Kidney tubule cell (primary cell): ENCODE data around the gene ZCCHC7.
"Not testable (repeated sequence)": the region's sequence is repeated elsewhere in the genome, so short reads cannot be mapped to it uniquely, and the experiment has no call there.

Experiments
- DNase-seq: peaks from one replicate; pipeline ENCODE4 v3.0.0-alpha.2; 2018; ENCODE audit warnings: low spot score

The ZCCHC7 gene

DNA sequence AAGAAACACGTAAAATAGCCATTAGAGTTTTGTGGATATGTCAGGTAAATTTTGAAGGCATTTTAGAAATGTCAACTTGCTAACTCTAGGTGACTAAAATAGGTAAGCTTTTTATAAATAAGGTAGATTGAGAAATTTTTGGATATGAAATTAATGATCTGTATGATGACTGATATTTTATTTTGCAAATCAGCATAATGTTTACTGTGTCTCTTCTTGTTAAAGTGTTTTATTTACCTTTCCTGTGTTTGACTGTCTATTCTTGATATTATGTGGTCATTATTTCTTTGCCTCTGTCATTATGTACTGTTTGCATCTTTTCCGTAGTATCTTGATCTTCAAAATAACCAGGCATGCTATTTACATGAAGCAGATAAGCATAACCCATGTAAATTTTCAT lies 58.4 kb downstream of the ZCCHC7 start:
- DNase-seq = no peak

DNA sequence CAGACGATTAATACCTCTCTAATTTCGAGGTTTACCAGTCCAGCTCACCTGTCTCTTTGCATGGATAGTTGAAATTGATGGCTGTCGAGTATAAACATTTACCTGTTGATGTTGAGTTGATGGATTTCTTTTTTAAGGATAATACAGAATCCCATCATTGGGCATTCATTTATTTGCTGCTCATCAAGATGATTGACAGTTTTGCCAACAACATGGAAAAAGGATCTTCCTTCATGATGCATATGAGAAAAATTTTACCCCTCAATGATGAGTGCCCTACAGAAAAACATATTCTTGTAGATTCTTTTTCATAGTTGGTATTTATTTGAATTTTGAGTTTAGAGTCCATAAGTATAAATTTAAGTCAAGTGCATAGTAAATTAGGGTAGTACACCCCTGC lies 59.2 kb downstream of the ZCCHC7 start:
- DNase-seq = no peak

DNA sequence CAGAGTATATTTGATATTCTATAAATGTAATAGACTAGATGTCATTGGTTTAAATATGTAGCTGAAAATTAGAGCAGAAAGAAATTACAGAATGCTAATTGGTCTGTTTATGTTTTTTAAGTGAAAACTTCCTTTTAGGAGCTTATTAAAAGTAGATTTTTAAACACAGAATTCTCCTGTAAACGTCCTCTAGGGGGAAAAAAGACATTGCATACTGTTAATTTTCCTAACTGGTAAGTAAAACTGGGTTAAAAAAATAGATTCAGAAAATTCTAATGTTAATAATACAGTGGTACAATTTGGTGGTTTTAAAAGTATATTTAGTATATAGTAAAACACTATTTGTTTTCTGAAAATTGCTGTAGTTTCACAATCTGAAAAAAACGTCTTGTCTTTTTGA lies 59.8 kb downstream of the ZCCHC7 start:
- DNase-seq = no peak

DNA sequence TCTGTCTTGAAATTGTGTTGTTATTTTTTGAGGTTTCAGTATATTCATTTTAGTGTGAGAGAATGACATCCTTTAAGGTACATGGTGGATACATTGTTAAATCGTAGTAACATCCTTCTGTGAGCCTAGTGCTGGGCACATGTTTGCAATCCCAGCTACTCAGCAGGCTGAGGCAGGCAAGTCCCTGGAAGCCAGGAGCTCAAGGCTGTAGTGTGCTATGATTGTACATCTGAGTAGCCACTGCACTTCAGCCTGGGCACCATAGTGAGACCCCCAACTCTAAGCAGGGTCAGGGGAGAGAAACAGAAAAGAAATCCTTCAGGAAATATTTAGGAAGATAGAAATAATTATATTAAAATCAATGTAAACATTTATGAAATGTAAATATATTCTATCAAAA lies 62.3 kb downstream of the ZCCHC7 start:
- no peak for DNase-seq

DNA sequence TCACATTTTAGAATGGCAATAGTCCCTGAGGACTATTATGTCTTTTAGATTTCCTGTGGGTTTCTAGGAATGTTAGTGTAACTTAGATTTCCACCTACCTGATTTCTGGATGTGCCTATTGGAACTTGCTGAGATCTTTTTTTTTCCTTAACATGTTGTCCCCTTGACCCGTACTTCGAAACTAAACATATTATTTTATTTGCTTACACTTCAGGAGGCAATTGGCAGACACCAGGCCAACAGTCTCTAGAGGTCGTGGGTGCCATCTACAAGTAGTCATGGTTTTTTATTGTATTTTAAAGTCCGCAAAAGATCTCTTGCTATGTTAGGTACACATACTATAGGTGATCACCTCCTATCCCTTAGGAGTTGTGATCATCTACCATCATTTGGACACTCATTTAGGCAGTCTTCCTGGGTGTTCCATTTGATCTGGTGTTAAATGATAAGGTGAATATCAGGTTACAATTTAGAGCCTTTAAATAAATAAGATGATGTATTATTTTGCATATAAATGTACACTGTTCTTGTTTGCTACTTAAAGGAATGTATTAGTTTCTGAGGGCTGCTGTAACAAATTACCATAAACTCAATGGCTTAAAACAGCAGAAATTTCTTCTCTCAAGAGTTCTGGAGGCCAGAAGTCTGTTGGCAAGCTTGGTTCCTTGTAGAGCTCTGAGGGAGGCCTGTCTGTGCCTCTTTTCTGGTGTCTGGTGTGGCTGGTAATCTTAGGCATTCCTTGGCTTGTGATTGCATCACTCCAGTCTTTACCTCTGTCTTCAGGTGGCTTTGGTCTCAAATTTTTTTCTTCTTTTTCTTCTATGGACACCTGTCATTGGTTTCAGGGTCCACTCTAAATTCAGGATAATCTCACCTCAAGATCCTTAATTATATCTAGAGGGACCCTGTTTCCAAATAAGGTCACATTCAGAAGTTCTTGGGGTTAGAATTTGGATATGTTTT lies 64.8 kb downstream of the ZCCHC7 start:
- DNase-seq = no peak

DNA sequence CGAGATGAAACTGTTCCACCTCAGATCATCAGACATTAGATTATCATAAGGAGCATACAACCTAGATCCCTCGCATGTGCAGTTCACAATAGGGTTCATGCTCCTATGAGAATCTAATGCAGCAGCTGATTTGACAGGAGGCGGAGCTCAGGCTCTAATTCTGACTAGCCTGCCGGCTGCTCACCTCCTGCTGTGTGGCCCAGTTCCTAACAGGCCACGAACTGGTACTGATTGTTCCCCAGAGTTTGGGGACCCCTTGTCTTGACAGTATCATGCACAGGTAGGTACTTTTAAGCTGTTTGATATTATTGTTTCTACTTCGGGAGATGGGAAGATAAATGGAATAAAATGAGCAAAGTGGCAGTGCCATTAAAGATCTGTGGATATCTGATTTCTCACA lies 66.9 kb downstream of the ZCCHC7 start:
- no peak for DNase-seq

DNA sequence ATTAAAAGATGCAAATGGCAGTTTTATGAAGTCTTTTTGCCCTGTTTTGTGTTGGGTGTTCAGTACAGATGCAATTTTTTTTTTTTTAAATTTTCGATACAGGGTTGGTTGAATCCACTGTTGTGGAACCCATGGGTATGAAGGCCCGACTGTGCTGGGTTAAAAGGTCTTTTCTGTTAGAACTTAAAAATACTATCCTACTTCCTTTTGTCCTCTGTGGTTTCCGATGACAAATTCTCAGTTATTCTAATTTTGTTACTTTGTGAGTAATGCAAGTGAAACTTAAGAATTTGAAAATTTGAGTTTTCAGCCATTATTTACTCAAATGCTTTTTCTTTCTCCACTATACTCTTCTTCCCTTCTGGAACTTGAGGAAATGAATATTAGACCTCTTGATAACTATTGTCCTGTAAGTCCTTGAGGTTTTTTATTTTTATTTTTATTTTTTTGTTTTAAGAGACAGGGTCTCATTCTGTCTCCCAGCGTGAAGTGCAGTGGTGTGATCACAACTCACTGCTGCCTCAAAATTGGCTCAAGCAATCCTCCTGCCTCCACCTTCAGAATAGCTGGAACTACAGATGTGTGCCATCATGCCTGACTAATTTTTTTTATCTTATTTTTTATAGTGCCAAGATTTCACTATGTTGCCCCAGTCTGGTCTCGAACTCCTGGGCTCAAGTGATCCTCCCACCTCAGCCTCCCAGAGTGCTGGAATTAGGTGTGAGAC lies 67.5 kb downstream of the ZCCHC7 start:
- DNase-seq = peak; percentile 22

DNA sequence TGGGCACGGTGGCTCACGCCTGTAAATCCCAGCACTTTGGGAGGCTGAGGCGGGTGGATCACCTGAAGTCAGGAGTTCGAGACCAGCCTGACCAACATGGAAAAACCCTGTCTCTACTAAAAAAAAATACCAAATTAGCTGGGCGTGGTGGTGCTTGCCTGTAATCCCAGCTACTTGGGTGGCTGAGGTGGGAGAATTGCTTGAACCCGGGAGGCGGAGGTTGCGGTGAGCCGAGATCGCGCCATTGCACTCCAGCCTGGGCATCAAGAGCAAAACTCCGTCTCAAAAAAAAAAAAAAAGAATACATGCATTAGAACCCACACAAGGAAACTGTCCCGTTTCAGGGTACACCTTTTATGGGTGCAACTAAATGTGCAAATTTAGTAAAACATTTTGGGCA lies 70.4 kb downstream of the ZCCHC7 start:
- DNase-seq = not testable (repeated sequence)

DNA sequence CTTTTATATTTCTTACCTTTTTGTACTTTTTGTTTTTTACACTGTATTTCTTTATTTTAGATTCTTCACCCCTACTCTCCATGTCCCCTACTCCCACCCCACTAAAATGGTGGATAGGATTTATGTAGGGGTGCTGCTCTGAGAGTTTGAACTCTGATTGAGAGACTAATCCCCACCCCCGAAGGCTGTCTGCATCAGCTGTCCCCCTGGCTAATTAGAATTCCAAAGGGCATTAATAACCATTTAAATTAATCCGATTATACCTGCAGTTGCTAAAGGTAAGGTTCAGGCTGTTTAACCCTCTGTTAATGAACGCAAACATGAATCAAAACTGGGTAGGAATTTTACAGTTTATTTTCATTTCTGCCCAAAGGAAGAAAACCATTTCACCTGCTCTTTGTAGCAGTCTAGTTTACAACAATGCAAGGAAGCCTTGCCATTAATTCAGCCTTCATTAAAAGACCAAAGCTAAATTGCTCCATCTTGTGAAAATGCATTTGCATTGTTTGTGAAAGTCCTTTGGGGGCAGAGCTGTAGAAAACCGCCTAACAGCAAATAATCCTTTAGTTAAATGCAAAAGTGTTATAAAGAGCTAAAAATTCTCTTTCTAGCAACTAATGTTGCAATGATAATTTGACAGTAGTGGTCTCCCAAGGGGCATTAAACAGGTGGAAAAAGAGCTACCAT lies 71.2 kb downstream of the ZCCHC7 start:
- DNase-seq = no peak

DNA sequence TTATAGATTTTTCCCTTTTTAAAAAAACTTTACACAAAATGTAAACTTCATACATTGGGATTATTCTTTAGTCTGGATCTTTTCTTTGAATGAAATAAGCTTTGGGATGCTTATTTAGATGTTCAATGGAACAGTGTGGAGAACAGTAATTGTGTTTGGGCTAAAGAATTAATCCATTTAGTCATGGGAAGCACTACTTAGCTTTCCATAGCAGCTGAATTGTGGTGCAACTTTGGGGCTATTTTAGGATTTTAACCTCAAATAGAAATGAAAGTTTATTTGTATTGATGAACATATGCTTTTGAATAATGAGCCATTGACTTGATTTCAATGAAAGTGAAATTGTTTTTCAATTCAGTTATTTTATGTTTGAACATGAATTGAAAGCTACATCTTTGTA lies 72.4 kb downstream of the ZCCHC7 start:
- DNase-seq = no peak

DNA sequence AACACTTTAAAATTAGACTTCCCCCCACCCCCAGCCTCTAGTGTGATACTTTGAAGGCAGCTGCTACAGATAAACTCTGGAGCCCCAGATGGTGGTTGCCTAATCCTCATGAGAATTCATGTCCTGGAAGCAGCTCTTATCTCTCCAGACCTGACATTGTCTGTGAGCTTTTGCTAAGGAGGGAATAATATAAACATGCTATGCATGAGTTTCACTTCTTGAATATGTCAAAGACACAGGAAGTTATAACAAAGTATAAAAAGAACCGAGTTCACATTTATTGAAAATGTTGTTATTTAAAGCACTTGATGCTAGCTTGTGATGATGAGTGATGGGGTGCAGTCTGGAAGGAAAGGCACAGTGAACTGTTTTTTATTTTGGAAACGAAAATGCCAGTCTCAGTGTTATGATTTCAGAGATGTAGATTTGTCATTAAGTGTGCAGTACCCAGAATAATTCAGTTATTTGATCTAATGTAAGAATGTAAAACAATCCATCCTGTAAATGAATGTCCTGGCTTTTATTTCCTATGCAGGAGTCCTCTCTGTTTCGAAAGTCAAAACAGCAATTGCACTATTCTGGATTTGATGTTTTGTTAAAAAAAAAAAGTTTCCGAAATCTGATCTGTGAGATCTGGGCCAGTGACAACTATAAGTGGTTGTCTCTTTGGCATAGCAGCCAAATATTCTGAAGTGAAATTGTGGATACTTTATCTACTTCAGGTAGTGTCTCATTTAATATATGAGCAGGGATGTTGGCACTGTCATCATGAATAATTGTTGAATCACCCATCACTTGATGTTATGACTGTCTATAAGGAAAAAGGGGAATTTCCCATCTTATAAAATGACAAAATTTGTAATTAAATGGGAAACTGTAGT lies 77.0 kb downstream of the ZCCHC7 start:
- peak; percentile 63 for DNase-seq

DNA sequence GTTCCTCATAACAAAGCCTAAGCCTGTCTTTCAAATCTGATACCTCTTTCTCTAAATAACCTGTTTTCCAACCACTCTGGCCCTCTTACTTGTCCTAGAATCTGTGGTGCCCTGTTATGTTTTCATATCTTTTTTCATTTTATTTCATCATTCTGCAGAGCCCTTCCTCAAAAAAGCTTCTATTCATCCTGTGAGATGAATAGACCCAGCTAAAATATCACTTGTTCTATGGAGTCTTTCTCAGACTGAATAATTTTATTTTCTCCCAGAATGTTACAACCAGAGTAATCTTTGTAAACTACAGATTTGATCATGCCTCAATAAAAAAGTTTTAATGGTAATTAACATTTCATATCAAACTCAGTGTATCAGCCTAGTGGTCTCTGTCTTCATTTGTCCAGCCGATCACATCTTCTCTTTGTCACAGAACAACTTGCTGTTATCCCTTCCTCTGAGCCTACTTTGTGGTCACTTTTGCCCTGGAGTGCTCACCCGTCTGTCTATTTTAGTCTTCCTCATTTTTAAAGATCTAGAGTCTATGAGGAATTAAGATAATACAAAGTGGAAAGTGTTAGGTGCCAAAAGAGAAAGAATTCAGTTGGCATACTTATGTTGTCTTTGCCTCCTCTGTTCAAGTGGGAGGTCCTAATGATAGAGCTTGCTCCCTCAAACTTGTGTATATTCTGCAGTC lies 77.8 kb downstream of the ZCCHC7 start:
- peak; percentile 5 for DNase-seq

DNA sequence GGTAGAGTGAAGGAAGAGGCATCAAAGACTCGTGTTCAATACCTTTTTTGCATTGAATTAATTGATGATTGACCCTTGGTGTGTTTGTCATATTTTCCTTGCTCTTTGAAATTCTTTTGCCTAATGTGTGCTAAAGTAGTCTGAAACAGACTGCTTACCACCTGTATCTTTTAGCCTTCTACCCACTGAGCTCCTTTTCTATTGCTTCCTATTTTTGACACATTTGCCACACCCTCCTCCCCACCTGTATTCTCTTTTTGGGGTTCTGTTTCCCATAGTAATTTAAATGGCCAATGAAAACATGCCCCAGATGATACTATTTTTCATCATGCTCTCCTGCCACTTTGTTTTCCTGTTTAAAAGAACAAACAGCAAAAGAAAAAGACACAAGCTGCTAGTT lies 78.5 kb downstream of the ZCCHC7 start:
- no peak for DNase-seq

DNA sequence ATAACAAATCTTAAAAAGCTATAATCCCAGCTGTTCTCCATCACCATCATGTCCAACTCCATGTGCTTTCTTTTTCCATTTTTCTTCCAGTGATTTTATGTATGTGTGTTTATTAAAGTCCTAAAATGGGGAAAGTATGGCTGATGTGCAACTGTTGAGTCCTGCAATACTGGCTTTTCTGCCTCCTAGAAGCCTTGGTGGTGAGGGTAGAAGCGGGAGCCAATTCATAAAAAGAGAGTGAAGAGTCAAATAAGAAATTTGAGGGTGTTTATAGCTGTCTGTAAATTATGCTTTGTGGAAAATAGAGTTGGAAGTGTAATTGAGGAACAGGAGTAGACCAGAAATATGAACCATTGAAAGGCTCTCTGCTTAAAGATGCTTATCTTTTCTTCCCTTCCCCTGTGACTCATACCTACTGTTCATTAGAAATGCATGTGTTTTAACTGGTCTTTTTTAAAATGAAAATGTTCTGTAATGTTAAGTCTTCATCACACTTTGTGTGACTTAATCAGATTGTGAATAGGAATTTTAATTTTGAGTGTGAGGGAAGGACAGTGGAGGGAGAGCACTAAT lies 80.1 kb downstream of the ZCCHC7 start:
- peak; percentile 24 for DNase-seq

DNA sequence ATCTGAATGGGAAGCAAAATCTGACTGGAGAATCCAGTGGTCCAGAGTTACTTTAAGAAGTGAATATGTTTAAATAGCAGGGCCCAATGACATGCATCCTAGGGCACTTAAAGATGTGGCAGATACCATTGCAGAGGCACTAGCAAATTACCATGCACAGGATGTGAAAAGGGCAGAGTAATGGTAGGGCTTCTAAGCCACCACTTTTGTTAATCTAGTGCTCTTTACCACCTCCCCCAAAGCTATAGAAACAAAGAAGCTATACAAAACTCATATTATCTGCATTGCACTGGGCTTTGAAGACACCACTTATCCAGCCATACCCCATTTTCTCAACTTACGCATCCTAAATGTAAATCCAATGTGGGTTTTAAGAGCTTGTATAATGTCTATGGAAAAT lies 81.2 kb downstream of the ZCCHC7 start:
- no peak for DNase-seq

DNA sequence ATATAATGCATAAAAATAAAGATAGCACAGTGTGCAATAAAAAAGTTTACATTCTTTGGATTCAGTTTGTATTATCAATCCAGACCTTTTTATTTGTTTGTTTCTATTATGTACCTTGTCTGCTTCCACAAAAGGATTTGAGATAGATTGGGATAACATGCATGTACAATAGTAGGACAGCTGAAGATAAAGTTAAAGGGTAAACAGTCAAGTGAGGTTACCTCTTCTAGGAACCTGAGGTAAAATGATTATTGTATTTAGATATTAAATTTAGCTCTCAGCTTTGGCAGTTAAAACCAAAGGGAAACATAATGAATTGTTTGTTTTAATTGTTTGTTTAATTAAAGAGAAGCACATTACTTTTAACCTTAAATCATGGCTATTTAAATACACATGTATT lies 81.7 kb downstream of the ZCCHC7 start:
- no peak for DNase-seq

DNA sequence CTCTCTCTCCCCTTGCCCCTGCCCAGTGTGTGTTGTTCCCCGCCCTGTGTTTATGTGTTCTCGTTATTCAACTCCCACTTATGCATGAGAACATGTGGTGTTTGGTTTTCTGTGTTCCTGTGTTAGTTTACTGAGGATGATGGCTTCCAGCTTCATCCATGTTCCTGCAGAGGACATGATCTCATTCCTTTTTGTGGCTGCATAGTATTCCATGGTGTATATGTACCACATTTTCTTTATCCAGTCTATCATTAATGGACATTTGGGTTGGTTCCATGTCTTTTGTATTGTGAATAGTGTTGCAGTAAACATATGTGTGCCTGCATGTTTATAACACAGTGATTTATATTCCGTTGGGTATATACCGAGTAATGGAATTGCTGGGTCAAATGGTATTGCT lies 83.1 kb downstream of the ZCCHC7 start:
- DNase-seq = not testable (repeated sequence)

DNA sequence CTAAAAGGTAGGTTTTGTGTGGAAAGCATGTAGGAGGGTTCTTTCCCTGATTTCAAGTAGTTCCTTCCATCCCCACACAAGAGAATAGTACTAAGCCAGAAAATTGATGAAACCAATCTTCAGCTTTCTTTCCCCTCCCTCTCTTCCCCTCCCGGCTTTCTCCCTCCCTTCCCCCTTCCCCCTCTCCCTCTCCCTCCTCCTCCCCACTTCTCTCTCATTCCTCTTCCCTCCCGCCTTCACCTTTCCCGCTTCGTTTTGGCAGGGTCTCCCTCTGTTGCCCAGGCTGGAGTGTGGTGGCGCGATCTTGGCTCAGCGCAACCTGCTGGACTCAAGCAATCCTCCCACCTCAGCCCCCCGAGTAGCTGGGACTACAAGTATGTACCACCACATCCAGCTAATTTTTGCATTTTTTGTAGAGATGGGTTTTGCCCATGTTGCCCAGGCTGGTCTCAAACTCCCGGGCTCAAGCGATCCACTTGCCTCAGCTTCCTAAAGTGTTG lies 85.8 kb downstream of the ZCCHC7 start:
- no peak for DNase-seq

DNA sequence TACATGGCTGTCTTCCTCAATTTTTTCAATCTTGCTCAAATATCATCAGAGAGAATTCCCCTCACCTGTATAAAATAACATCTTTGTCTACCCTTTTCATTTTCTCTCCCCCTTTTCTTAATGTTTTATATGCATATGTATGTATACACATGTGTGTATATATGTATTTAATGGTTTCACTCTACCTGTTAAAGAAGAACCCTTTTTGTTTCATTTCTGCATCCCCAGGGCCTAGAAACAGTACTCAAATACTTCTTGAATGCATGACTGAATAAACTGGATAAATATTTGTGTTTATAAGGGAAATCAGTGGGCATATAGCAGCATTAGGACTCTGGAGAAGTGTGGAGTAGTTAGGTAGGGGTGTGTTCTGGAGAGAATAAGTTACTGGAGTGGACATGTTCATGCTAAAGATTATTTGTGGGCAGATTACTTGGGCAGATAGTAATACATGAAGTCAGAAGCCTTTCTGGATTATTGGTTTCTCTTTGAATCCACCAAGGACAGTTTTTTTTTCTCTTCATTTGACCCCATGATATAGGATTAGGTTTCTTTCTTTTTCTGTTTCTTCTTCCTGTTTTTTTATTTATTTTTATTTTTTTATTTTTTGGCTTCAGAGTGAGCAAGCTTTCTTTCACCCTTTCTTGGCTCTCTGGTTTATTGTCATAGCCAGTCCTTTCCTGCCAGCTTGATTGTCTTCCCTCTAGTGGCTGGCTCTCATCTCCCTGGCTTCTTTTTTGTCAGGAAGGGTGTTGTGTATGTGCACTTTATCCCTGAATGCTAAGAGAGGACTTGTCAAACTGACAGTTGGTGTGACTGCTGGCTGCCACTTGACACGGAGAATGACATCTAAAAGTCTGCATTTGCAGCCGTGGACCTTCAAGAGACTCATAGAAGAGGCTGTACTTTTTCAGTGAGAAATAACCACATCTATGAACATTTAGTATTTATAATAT lies 89.3 kb downstream of the ZCCHC7 start:
- DNase-seq = no peak
